Uterus (tissue), 4 donors: ENCODE data around the gene NOX3. TPM values are rescaled to one million over a fixed set of nuclear protein-coding genes. Genes with fewer than 3 reads are reported as not detected.

ENCODE experiments used
- DNase-seq, 2 donors: peaks; one replicate each; pipeline ENCODE4 v3.0.0-alpha.2; 2019 to 2020
- H3K27ac ChIP-seq, 2 donors: fragments of 200-600 bp; sonication (generic); 1 replicate in 1 of 2; 2 replicates in 1 of 2; pipeline ENCODE4 v1.5.1; 2016 to 2018
- H3K27me3 ChIP-seq, 2 donors: fragments of 200-600 bp; sonication (generic); one replicate each; pipeline ENCODE4 v1.5.1; 2018 to 2019; ENCODE audit warnings: control low read depth in 1 of 2
- H3K36me3 ChIP-seq, 2 donors: fragments of 200-600 bp; sonication (generic); one replicate each; pipeline ENCODE4 v1.5.1; 2019; ENCODE audit warnings: control low read depth in 1 of 2
- H3K4me1 ChIP-seq, 2 donors: fragments of 200-600 bp; sonication (generic); one replicate each; pipeline ENCODE4 v1.5.1; 2018 to 2019; ENCODE audit warnings: control low read depth in 1 of 2
- H3K4me3 ChIP-seq, 2 donors: fragments of 200-600 bp; sonication (generic); 1 replicate in 1 of 2; 2 replicates in 1 of 2; pipeline ENCODE4 v1.5.1; 2018 to 2019; ENCODE audit warnings: mild to moderate bottlenecking in 1 of 2
- H3K9me3 ChIP-seq, 2 donors: fragments of 200-600 bp; sonication (generic); one replicate each; pipeline ENCODE4 v1.5.1; 2019; ENCODE audit warnings: control low read depth in 1 of 2
- POLR2A ChIP-seq, 2 donors: fragments of 450-650 bp; IDR thresholded peaks; one replicate each; pipeline ENCODE4 v1.6.1; 2016; ENCODE audit warnings: antibody characterized with exemption in 2 of 2, mild to moderate bottlenecking in 1 of 2, moderate library complexity in 1 of 2
- intact Hi-C: fragments of 100-400 bp; cut with DNase I; formaldehyde crosslinking; loops from one replicate; pipeline ENCODE4 v1.15.1; 2023; ENCODE audit warnings: low total_unique reads
- total RNA-seq, 4 donors: library from RNA; depleted of rRNA in 3 of 4; stranded (reverse); fragments of >200 nt in 3 of 4; gene quantifications; one replicate each; pipeline versions ENCODE4 v1.1.0 to v1.2.4, GENCODE V29; 2014 to 2023
- TF ChIP-seq, protein P1 (sequence below), 4 experiments: fragments of 200-600 bp in 2 of 4; fragments of 450-650 bp in 2 of 4; sonication (generic) in 2 of 4; IDR thresholded peaks; one replicate each; pipeline ENCODE4 v1.5.1; 2016 to 2019; ENCODE audit warnings: antibody characterized with exemption in 4 of 4, mild to moderate bottlenecking in 2 of 4, moderate library complexity in 1 of 4
- donor health status: DM: yes; HTN: yes; CAD: no.

NOX3 gene
- total RNA-seq, 4 donors from 2014 or later, result not detected

DNA sequence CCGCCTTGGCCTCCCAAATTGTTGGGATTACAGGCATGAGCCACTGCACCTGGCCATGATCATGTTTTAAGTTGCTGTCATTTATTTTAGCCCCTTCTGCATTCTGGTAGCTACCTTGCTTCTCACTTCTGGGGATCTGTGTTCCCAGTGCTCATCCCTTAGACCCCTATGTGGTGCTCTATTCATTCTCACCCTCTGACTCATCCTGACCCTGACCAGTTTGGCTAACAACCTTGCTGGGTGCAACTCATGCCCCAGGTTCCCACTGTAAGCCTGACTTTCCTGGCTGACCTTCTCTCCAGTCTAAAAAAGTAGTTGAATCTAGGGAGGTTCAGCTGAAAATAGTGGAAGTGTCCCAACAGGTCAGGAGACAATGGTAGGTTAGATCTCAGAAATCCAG, 47.4 kb downstream of the NOX3 start:
- H3K4me1 ChIP-seq, result no peaks in the 10 kb centered on the region
- no peak for DNase-seq
- no peaks in the 10 kb centered on the region for H3K9me3 ChIP-seq
- H3K27me3 ChIP-seq, result no peaks in the 10 kb centered on the region
- H3K4me3 ChIP-seq, result no peak overlapping the region
- intact Hi-C loops, result no loop called here
- H3K27ac ChIP-seq, result no peak overlapping the region
- TF ChIP-seq, protein P1, sequence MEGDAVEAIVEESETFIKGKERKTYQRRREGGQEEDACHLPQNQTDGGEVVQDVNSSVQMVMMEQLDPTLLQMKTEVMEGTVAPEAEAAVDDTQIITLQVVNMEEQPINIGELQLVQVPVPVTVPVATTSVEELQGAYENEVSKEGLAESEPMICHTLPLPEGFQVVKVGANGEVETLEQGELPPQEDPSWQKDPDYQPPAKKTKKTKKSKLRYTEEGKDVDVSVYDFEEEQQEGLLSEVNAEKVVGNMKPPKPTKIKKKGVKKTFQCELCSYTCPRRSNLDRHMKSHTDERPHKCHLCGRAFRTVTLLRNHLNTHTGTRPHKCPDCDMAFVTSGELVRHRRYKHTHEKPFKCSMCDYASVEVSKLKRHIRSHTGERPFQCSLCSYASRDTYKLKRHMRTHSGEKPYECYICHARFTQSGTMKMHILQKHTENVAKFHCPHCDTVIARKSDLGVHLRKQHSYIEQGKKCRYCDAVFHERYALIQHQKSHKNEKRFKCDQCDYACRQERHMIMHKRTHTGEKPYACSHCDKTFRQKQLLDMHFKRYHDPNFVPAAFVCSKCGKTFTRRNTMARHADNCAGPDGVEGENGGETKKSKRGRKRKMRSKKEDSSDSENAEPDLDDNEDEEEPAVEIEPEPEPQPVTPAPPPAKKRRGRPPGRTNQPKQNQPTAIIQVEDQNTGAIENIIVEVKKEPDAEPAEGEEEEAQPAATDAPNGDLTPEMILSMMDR (IDR thresholded peaks at IDR 0.05), result no peak
- no peak for TF ChIP-seq POLR2A (IDR thresholded peaks at IDR 0.05)
- no peaks in the 10 kb centered on the region for H3K36me3 ChIP-seq

DNA sequence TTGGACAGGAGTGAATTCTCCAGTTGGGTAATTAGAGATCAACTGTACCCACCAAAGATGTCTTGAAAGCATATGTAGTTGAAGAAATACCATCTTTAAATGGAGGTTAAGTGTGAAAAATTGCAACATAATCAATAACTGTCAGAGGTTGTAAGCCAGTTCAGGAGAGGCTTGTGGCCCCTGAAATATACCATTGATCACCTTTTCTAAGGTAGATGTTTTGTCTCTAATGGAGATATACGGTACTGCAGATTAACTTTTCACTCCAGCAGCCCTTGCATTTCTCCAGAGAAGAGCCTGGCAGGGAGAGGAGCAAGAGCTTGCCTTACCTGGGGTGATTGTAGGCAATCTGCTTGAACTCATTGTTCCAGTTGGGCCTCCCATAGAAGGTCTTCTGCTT, 48.8 kb downstream of the NOX3 start:
- DNase-seq, result no peak
- Histone ChIP-seq H3K27ac (no peak overlapping the region), H3K27me3 (no peaks in the 10 kb centered on the region), H3K4me1 (no peaks in the 10 kb centered on the region), H3K4me3 (no peak overlapping the region), H3K36me3 (no peaks in the 10 kb centered on the region), H3K9me3 (no peaks in the 10 kb centered on the region)
- no peak for TF ChIP-seq POLR2A (IDR thresholded peaks at IDR 0.05)
- TF ChIP-seq, protein P1 (IDR thresholded peaks at IDR 0.05), result no peak
- intact Hi-C loops, result no loop called here

DNA sequence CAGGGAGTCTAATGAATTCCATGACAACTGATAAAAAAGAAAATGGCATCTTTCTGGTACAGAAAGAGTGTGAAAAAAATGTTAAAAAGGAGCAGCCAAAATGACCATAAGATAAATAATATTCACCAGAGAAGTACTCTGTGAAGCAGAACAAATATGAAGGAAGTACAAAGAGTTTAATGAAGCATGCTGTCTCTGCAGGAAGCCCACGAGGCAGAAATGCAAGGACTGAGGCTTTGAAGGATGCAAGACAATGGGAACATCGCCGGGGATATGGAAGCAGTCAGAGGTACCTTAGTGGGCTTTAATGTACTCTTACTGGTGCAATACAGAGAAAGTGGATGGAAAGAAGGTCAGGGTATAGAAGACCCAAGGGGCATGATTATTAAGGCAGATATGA, 50.7 kb downstream of the NOX3 start:
- DNase-seq, result no peak
- Histone ChIP-seq H3K4me3 (no peak overlapping the region), H3K27me3 (no peaks in the 10 kb centered on the region), H3K36me3 (no peaks in the 10 kb centered on the region), H3K9me3 (no peaks in the 10 kb centered on the region), H3K4me1 (no peaks in the 10 kb centered on the region), H3K27ac (no peak overlapping the region)
- intact Hi-C loops, result no loop called here
- TF ChIP-seq POLR2A (IDR thresholded peaks at IDR 0.05), result no peak
- TF ChIP-seq, protein P1 (IDR thresholded peaks at IDR 0.05), result no peak

DNA sequence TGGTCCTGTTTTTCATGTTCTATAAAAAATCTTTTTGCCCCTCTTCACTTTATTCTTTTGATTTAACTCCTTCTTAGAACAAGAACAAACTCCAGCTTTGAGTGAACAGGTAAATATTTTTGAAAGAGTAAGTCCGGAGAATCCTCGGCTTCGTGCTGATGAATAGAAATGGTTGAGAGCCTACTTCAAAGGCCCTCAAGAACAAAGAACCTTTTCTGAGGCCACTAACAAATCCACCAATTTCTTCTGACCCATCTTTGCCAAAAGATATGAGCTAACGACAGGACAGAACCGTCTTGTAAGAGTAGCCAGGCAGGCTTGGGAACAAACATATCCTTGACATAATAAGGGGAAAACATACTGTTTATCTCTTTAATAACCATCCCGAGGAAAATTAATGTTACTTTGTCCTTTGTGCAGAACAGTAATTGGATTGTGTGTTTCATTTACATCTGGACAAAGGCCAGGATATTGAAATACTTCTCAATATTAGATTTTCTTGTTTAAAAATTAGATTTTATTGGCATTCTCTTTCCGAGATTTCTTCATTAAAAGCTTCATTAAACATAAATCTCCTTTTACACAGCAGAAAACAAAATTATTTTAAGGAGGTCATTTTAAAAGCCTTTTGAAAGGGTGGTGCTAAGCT, 52.9 kb downstream of the NOX3 start:
- no peak overlapping the region for H3K4me3 ChIP-seq
- TF ChIP-seq, protein P1 (IDR thresholded peaks at IDR 0.05), result no peak
- no peak for TF ChIP-seq POLR2A (IDR thresholded peaks at IDR 0.05)
- H3K4me1 ChIP-seq, result no peaks in the 10 kb centered on the region
- no peaks in the 10 kb centered on the region for H3K27me3 ChIP-seq
- H3K27ac ChIP-seq, result no peak overlapping the region
- no peaks in the 10 kb centered on the region for H3K9me3 ChIP-seq
- H3K36me3 ChIP-seq, result no peaks in the 10 kb centered on the region
- DNase-seq, result no peak
- intact Hi-C loops, result no loop called here

DNA sequence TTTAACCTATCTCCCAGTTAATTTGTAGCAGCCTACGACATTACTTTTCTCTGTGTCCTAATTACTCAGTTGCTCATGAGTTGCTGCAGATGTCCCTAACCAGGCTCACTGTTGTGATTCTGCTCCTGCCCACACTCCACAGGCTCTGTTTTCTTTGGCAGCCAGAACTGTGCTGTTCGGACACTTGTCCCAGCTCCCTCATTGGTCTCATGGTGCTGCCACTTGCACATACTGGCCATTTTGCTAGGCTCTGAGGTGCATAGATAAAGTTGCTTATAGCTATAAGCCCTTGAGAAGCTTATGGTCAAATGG, 55.0 kb downstream of the NOX3 start:
- Histone ChIP-seq H3K4me3 (no peak overlapping the region), H3K27ac (no peak overlapping the region), H3K36me3 (no peaks in the 10 kb centered on the region), H3K9me3 (no peaks in the 10 kb centered on the region), H3K27me3 (no peaks in the 10 kb centered on the region), H3K4me1 (no peaks in the 10 kb centered on the region)
- no peak for TF ChIP-seq POLR2A (IDR thresholded peaks at IDR 0.05)
- TF ChIP-seq, protein P1 (IDR thresholded peaks at IDR 0.05), result no peak
- DNase-seq, result no peak
- intact Hi-C loops, result no loop called here
